Endometrial microvascular endothelial cells (primary cell): Measurements from ENCODE around the gene BST2. TPM values are rescaled to one million over a fixed set of nuclear protein-coding genes. Genes with fewer than 3 reads are reported as not detected.

ENCODE experiments used
- in situ Hi-C: cut with HindIII; loops from 2 replicates; pipeline ENCODE4 v1.10.0; 2017; ENCODE audit warnings: low sequenced_read_pairs, low pct_unique_long_range_greater_than_20kb; ENCODE audit errors: inconsistent ontology term
- total RNA-seq: library from RNA; depleted of rRNA; stranded (reverse); fragments of >200 nt; gene quantifications from one replicate; pipeline ENCODE4 v1.2.3, GENCODE V29; 2015; ENCODE audit errors: inconsistent ontology term

BST2 gene
- total RNA-seq = 306 TPM

- in situ Hi-C loops = no loop called here
Measured at GRCh38 chr19:17405250-17406045, at the start of gene BST2. BST2 (minus strand) TSS chr19:17405630; CDS start chr19:17405575, 55 bp downstream.

- in situ Hi-C loops = no loop called here
Measured at GRCh38 chr19:17454576-17455071, 49.2 kb upstream of the BST2 start.

- in situ Hi-C loops = no loop called here
Measured at GRCh38 chr19:17451820-17452219, 46.4 kb upstream of the BST2 start.

GRCh38 chr19:17450264-17451075 is 45.0 kb upstream of the BST2 start:
- in situ Hi-C loops = no loop called here

GRCh38 chr19:17448131-17448967 is 42.9 kb upstream of the BST2 start, which contains the start of gene TMEM221:
TMEM221 (minus strand) TSS chr19:17448668; CDS start chr19:17448462, 206 bp downstream.
- in situ Hi-C loops = loop anchor here (25.0 kb wide), 1 partner anchor 414 kb away; the partner anchor contains the start of genes RPL18A and SLC5A5

- in situ Hi-C loops = loop anchor here (25.0 kb wide), 1 partner anchor 415 kb away; the partner anchor contains the start of genes RPL18A and SLC5A5
Measured at GRCh38 chr19:17447704-17448130, 42.3 kb upstream of the BST2 start.

- in situ Hi-C loops = loop anchor here (25.0 kb wide), 1 partner anchor 417 kb away; the partner anchor contains the start of genes RPL18A and SLC5A5
Measured at GRCh38 chr19:17445526-17446165, 40.2 kb upstream of the BST2 start.

GRCh38 chr19:17441241-17442021 is 36.0 kb upstream of the BST2 start:
- in situ Hi-C loops = loop anchor here (25.0 kb wide), 1 partner anchor 421 kb away; the partner anchor contains the start of genes RPL18A and SLC5A5

GRCh38 chr19:17436874-17437267 is 31.4 kb upstream of the BST2 start:
- in situ Hi-C loops = loop anchor here (25.0 kb wide), 1 partner anchor 425 kb away; the partner anchor contains the start of genes RPL18A and SLC5A5

- in situ Hi-C loops = loop anchor here (25.0 kb wide), 1 partner anchor 426 kb away; the partner anchor contains the start of genes RPL18A and SLC5A5
Measured at GRCh38 chr19:17436094-17436873, 30.9 kb upstream of the BST2 start.

- in situ Hi-C loops = loop anchor here (25.0 kb wide), 1 partner anchor 427 kb away; the partner anchor contains the start of genes RPL18A and SLC5A5
Measured at GRCh38 chr19:17435218-17435617, 29.8 kb upstream of the BST2 start.

GRCh38 chr19:17431417-17431816 is 26.0 kb upstream of the BST2 start:
- in situ Hi-C loops = loop anchor here (25.0 kb wide), 1 partner anchor 431 kb away; the partner anchor contains the start of genes RPL18A and SLC5A5

GRCh38 chr19:17429641-17430113 is 24.2 kb upstream of the BST2 start:
- in situ Hi-C loops = loop anchor here (25.0 kb wide), 1 partner anchor 433 kb away; the partner anchor contains the start of genes RPL18A and SLC5A5

GRCh38 chr19:17424743-17425365 is 19.4 kb upstream of the BST2 start:
- in situ Hi-C loops = loop anchor here (25.0 kb wide), 1 partner anchor 437 kb away; the partner anchor contains the start of genes RPL18A and SLC5A5

GRCh38 chr19:17423429-17424208 is 18.2 kb upstream of the BST2 start:
- in situ Hi-C loops = no loop called here
